Fibroblast of lung (primary cell): Measurements from ENCODE around the gene UBQLN3.

Experiments used
- EZH2 ChIP-seq: IDR thresholded peaks from 2 replicates; pipeline ENCODE4 v1.5.1; 2012; ENCODE audit warnings: low read length, control low read depth, mild to moderate bottlenecking; ENCODE audit errors: missing control alignments
- TF ChIP-seq, protein P1 (sequence below), 2 donors: IDR thresholded peaks in 1 of 2; conservative IDR thresholded peaks in 1 of 2; 1 replicate in 1 of 2; 2 replicates in 1 of 2; pipeline ENCODE4 v1.5.1; 2011 to 2012; ENCODE audit warnings: low read length in 2 of 2, control low read depth in 1 of 2, inconsistent platforms in 1 of 2, low read depth in 1 of 2, mild to moderate bottlenecking in 1 of 2

DNA sequence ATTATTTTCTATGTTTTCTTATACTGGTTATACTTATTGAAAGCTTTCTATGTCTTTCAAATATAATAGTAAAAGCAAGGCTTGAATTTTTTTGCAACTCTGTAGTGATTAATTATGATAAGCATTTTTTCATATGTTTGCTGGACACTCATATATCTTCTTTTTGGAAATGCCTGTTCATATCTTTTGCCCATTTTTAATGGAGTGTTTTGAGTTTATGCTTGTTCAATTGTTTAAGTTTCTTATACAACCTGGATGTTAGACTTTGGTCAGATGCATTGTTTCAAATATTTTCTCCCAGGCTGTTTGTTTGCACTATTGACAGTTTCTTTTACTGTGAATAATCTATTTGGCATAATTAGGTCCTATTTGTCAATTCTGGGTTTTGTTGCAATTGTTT lies 26.7 kb upstream of the UBQLN3 start:
- TF ChIP-seq, protein P1, sequence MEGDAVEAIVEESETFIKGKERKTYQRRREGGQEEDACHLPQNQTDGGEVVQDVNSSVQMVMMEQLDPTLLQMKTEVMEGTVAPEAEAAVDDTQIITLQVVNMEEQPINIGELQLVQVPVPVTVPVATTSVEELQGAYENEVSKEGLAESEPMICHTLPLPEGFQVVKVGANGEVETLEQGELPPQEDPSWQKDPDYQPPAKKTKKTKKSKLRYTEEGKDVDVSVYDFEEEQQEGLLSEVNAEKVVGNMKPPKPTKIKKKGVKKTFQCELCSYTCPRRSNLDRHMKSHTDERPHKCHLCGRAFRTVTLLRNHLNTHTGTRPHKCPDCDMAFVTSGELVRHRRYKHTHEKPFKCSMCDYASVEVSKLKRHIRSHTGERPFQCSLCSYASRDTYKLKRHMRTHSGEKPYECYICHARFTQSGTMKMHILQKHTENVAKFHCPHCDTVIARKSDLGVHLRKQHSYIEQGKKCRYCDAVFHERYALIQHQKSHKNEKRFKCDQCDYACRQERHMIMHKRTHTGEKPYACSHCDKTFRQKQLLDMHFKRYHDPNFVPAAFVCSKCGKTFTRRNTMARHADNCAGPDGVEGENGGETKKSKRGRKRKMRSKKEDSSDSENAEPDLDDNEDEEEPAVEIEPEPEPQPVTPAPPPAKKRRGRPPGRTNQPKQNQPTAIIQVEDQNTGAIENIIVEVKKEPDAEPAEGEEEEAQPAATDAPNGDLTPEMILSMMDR (conservative IDR thresholded peaks at IDR 0.05 in 1 of 2, IDR thresholded peaks at IDR 0.05 in 1 of 2; ENCODE audit: low read depth in 1 of 2, low read length in 2 of 2): no peak
- TF ChIP-seq EZH2: no peak
